CD4-positive, alpha-beta T cell treated with Interleukin-4 for 4 hours (primary cell): ENCODE measurements around the gene UST.
A peak's percentile ranks its signal among the peaks of the same experiment; 100 is the strongest.
"Not testable (repeated sequence)": the region's sequence is repeated elsewhere in the genome, so short reads cannot be mapped to it uniquely, and the experiment has no call there.

ENCODE experiments used
- DNase-seq: peaks from one replicate; pipeline ENCODE4 v3.0.0-alpha.2; 2020

Gene UST

DNA sequence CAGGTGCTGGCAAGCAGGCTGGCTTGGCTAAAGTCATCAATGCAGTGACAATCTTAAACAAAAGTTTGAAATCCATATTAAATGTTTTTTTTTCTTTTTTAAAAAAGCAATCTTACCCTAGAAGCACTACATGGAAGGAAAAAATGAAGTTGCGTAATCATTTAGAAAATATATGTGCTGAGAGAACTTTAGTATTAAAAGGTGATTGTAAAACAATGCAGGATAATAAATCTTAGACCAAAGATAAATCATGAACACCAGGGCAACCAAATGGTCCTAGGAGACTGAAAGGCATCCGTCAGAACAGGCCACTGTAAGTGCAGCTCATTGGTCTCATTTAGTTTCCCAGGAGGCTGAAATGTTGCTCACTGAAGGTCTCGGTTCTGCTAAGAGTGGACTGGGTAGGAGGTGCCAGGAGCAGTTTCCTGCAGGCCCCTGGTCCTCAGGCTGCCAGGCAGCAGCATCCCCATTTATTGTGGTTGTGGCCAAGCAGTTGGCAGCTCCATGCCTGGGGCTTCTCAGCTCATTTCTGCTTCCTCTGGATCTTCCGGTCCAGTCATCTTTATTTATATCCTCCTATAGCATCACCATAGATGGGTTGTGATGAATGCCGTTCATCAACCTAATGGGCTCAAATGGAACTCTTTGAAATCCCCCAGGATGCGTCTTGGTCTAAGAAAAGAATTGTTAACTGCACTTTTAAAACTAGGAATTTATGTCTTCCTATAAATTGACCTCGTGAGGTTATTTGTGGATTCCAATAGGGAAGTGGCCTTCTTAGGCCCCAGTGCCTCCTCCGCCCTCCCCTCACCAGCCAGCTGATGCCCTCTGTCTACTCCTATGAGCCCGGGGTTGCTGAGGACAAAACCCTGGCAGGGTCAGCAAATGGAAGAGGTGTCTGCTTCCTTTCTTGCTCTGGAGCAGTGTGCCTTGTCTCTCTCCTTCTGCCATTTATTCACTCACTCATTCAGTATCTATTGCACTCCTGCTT is 269.0 kb downstream of the UST start:
- DNase-seq = no peak

DNA sequence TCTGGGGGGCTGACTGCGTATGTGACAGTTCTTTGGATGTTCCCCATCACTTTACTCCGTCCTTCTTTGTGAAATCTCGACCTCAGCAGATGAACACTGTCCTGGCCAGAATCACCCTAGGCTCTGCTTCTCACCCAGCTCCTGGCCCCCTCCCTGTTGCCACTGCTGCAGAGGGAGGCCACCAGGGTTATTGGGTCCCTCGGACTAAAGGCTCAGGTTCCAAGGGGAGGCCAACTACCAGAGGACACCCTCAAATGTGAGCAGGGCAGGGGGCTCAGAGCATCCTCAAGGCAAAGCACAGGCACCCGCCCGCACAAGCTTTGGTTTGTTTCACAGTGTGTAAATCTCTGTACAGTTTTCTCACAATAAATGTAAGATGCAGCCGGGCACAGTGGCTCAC is 269.9 kb downstream of the UST start:
- DNase-seq = no peak

DNA sequence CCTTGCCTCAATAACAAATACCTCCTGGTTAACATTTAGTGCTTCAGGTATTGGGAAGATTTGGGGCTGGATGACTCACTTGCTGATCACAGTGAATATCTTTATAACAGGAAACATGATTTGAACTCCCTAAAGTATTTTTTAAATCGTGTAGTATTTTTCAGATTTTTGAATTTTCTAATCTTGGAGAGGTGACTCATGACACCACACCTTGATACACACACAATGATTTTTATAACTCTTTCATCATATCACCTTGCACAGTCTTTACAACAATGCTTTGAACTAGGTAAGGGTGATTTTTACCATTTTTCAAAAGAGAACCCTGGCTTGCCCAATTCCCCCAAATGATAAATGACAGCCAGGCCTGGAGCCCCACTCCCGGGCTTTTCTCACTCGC is 273.5 kb downstream of the UST start:
- no peak for DNase-seq

DNA sequence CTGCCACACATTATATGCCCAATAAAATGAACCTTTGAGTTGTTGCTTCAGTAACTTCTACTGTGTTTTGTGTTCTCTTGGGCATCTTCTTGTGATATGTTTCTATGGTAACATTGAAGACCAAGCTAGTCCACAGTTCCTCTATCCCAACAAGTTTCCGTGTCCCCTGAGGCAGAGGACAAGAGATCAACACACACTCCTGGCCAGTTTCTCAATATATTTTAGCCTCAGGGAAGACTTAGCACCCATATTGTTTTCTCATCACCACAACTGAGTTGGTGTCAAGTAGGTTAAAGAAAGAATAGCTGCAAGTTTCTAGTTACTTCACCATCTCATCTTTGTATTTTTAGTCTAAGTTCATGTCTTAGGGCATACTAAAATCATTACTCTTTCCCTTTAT is 277.5 kb downstream of the UST start:
- no peak for DNase-seq

DNA sequence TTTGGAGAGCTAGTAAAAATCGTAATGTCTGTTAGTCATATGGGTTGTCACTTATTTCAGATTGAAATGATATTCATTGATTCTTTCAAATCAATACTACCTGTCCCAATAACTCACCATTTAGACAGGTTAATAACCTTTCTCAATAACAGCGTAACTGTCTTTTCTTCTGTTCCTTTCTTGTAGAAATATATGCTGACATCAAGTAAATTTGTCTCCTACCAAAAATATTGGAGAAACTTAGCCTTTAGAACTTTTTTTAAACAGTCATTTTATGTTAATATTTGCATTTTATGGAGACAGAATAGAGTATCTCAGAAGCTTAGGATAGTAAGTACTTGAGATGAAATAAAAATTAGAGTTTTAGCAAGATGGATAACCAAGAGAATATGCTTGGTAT is 278.2 kb downstream of the UST start:
- DNase-seq = no peak

DNA sequence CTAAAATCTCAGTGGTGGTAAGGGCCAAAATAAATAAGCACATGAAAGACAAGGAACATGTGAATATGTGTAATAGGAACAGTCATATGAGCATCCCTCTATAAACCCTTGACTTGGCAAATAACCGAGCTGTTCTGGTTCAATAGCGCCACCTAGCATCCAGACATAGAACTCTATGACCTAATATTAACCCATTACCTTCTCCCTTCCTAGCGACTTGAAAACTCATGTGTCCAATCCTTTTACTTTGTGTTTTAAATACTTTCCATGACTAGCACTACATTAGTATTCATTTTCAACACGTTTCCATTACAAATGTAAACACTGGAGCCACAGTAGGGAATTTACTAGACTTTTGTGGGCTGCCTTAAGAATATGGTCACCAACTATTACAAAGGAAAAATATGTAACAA is 279.7 kb downstream of the UST start:
- peak; percentile 15 for DNase-seq

DNA sequence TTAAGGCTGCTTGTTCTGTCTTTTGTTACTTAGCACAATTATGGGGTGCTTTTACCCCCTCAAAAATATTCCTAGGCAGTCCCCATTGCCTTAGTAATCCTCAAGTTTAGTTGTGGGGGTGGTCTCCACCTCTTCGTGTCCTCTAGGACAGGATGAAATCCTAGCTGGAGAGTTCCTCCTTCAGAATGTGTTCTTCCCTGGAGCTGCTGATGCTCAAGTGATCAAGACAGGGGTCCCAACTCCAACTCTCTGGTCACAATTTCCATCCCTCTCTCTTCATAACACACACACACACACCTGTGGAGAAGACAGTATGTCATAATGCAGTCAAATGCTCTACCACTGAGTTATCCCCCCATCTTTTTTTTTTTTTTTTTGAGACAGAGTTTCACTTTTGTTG is 280.7 kb downstream of the UST start:
- DNase-seq = no peak

DNA sequence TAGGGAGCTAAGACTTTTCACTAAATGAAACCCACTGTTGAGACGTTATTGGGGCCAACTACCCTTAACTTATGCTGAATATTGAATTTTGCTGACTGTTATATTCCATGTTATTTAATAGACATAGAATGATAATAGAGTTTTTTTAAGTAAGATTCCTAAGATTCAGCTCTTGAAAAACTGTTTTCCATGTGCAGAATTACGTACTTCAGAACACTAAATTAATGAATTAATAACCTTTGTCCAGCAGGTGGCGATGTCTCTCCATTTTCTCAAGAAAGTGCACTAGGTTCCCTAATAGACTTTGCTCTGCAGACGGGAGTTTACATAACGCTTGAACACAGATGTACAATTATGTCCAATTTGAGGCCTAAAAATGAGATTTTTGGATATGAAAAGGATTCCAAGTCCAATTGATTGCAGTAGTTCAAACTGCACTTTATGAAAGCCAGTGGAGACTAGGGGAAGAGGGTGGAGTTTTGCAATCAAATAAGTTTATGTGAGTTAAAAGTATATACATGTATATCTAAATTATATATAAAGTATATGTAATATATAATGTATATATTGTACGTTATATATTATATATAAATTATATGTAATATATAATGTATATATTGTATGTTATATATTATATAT is 282.1 kb downstream of the UST start:
- DNase-seq = peak; percentile 87

DNA sequence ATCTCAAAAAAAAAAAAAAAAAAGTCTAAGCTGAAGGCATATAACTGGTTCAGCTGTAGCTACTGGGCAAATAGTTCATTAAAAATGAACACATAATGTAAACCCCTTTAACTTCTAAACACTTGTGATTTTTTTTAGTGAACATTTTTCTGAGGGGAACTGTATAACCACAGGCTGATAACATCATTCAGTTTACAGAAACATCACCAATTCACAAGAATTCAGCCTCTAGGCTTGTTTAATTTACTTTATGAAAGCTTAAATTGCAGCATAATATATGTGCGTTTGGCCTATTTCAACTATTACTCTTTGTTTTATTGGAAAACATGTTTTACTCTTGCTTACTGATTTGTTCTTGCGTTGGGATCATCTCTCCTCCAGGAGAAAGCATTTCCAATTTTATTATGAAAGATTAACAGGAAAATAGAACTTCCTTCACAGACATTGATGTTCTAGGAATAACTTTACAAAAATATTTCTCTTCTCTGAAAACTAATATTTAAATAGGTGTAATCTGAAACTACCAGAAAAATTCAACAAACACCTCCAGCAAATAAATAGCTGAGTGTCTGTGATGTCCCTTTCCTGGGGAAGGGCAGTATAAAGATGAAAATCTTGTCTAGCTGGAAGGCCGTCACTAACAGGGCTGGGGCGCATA is 284.5 kb downstream of the UST start:
- peak; percentile 70 for DNase-seq

DNA sequence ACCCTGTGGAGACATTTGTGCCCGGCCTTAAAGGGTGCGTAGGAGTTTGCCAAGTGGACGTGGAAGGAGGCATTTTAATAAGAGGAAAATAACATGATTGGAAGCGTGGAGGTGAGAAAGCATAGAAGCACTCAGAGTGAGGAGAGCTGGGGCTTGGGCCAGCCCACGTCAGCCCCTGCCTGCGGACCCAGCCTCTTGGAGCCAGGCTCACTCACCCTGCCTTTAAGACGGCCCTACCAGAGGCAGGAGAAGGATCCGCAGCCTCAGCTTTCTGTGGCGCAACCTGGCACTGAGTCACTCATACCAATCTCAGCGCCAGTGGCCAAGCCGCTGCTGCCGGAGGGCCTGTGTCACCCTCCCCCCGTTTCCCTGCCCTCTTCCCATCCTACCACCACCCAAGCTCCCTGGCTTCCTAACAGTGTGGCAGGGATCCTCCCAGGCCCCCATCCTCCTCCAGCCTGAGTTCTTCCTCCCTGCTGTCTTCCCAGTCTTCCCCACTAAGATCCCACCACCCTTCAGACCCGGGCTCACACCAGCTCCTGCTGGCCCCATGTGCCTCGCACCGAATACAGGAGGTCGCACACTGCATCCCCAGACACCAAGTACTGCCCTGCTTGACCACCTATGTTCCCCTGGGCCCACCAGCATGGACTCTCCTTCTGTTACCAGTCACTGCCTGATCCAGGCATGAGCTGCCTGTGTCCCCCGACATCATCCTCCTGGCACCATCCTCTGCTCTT is 285.2 kb downstream of the UST start:
- DNase-seq = peak; percentile 40

DNA sequence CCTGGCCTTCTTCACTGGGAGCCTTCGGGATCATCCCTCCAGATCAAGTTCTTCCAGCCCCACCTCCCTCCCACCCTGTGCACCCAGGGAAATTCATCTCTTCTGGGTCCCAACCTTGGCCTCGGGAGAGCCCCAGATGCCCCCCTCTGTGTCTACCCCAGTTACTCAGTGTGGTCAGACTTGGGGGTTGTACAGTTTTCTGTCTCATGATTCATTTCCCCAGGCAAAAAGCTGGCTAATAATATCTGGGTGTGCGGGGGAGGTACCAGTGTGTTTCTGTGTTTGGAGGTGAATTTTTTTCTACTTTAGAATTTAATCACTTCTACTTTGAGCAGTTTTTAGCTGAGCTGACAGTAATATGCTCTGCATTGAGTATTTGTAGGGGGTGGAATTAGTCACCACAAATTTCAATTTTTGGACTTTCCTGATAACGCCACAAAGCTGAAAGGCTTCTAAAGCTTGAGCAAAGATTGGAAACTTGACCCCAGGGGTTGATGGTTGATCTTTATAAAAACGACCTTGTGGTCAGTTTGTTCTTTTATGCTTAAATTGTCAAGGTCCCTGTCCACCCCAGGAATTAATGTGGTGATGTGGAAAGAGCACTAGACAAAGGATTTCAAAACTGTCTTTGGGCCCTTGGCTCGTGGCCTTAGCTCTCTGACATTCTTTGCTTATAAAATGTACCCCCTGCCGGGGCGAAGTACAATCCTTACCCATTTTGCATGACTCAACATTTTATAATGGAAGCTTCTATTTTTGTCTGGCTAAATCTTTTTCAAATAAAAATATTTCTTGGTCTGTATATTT is 286.0 kb downstream of the UST start:
- peak; percentile 83 for DNase-seq

DNA sequence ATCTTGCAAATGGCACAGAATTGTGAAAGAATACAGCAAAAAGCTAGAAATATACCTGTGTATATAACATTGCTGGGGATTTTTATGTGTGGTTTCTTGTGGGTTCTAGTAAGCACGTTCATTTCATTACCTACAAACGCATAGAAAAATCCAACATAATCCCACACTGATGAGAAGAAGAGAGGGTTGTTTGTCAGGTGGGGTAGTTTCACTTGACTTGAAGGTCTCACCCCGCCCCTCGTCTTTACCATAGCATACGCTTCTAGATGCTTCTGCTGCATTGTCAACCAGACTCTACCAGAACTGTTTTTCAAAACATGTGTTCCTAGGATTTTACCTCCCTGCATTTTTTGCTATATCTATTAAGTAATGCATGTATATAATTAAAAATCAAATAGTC is 286.6 kb downstream of the UST start:
- no peak for DNase-seq

DNA sequence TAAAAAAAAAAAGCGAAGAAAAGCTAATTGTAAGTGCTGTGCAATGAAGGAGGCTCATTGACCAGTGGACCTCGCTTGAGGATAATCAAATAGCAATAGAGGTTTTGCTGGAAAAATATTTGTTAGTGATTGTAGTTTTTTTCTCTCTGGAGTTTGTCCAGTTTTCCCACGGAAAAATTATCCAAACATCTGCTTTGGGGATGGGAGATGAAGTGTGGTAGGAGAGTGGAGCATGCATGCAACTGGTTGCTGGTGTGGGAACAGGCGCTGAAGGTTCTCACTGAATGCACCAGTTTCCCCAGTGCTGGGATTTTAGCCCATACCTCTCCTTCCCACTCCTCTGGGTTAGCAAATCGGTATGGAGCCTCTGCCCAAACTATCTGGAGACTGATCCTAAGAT is 288.9 kb downstream of the UST start:
- DNase-seq = no peak

DNA sequence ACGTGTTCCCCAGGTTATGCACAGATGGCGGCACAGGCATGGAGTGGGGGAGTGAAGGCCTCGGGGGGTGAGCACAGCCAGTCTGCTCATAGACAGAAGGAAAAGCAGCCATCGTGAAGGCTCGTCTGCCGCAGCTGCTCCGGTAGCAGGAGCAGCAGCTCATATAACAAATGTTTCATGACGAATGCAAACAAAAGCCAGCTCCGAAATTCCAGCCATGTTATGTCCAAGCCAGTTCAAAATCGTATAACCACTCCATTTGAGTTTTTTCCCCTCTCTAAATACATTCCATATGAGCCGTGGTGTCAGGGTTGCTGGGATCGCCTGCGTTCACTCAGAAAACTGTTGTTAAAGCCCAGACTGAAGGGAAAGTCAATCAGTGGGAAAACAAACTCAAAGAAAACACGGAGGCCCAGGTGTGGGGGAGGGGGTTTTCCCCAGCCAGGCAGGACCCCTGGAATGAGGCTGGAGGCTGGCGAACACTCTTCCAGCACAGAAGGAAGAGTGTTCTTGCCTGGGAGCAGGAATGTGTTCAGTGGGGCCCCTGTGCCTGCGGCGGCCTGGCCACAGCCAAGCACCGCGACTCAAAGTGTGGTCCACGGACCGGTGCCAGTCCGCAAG is 290.3 kb downstream of the UST start:
- no peak for DNase-seq

DNA sequence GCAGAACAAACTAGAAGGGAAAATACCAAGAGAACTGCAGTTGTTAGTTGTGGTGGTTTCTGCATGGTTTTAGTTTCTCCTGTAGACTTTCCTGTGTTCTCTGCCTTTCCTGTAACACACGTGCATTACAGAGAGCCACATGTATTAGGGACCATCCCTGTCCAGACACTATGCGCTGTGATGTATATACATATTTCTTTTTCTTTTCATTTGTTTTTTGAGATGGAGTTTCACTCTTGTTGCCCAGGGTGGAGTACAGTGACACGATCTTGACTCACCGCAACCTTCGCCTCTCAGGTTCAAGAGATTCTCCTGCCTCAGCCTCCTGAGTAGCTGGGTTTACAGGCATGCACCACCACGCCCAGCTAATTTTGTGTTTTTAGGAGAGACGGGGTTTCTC is 292.2 kb downstream of the UST start:
- not testable (repeated sequence) for DNase-seq

DNA sequence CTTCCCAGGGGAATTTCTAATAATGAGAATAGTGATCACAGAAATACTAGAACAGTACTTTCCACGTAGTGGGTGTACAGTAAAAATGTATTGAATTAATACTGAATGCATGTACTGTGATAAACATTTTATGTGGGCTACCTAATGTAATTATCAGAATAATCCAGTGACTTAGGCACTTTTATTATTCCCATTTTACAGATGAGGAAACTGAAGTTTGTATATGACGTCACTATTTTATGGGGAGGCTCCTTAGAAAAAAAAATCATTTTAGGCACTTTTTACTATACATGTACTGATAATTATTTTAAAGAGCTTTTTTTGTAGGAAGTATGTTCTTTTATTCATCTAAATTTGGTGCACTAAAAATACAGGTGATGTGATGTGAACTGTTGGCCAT is 295.1 kb downstream of the UST start:
- DNase-seq = no peak

DNA sequence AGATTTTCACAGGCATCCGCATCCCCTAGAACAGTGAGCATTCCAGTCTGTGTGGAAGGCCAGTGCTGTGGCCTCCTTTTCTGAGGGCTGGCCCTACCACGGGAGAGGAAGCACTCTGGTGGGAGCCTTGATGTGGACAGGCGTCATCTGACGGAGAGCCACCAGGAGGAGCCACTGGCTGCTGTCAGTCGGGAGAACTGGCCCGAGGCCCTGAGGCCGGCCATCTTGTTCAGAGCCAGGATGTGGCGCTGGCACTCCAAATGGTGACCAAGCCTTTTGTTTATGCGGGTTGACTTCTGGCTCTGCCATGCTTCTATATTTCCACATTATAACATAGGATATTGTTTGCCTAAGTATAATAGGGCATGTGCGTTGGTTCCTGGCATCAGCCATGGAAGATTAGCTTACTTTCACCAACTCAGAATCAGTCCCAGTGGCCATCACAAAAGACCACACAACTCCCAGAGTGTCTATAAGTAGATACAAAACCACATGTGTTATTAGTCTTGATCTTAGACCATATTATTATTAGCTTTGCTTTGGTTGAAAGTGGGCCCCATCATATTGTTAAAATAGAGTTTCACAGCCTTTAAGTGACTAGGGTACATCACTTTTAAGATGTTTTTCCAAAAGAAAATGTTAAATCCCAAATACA is 296.8 kb downstream of the UST start:
- DNase-seq = no peak

DNA sequence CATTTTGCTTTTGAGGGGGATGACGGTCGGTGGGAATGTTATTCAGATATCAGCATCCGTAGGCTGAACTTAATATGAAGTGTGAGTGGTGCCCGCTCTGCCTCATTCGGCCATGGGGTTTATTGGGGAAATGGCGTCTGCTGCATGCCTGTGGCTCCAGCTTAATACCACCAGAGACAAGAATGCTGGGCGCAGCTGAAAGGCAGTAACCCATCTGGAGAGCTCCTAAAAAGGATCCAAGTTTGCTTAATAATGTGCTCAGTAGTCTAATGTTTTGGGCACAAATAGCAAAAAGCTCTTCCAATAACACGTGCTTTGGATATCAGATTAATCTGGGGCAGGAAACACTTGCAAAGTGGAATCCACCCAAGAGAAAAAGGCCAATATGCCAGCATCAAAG is 297.7 kb downstream of the UST start:
- DNase-seq = no peak

DNA sequence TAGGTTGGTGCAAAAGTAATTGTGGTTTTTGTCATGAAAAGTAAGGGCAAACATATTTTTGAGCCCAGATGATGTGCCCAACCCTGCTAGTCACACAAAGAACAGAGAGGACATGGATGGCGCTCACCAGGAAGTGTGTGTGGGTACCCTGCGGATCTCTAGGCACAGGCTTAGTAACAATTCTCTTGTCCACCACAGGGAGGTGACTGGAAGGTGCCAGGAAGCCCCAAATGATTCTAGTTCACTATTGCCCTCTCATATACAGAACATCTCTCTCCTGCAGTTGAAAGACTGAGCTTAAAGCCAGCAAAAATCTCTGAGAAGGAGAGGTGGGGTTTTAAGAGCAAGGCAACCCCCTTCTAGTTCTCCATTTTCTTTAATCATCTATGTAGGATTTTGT is 298.6 kb downstream of the UST start:
- DNase-seq = peak; percentile 33

DNA sequence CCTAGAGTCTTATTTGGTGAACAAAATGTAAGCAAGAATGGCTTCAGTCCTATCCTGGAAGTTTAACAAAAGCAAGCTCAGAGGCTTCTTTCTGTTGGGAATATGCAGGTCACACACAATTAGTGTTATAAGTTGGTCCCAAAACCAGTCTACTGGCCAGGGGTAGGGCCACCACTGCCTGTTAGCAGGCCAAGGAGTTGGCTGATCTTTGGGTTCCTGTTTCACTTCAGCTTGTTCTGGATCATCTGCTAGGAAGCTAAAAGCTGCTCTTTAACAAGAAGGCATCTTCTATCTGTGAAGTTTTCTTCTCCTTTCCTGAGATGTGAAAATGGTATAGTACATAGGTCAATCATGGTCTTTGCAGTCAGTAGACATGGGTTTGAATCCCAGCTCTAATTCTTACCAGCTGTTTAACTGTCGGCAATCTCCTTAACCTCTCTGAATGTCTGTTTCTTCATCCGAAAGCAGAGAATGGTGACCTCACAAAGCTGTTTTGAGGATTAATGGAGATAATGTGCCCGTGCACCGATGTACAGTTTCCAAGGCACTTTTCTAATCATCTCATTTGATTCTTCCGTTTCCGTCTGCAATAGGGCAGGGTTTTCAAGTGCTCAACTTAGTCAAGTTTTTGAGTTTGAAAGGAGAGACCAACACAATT is 299.5 kb downstream of the UST start:
- DNase-seq = no peak

DNA sequence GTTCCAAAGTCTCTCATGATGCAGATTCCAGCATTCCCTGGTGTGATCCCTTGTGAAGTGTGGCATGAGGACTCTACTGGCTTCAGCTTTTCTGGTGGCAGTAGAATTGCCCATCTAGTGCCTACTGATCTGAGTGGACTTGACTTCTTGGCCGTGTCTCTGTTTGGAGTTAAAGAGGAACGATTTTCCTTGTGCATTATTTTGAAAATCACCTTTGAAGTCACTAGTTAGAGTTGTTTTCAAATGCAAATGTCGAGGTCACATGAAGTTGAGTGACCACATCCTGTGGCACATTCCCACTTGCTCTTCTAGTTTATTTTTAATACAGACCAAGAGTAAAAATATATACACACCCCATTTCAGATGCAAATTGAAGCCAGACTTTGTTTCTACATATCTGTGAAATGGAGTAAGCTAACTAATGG is 300.0 kb downstream of the UST start:
- DNase-seq = peak; percentile 31
